Measurements from ENCODE around the gene RGS18.

DNA sequence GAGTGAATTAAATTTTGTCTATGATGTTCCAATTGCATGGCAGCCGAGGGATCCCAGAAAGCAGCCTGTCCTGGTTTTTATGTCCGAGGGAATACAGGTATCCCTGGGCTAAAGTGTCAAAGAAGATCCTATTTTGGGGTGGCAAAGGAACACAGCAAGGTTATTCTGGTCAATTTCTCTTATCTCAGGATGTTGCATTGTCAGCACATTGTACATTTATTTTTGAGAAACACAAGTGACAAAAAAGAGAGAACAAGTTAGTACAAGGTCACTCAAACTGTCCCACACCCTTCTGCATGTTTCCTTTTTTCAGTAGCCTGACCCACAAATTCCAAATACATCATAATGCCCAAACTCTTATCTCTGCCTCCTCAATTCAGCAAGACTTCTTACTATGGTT, 17.7 kb downstream of the RGS18 start:
- no peak for TF ChIP-seq POLR2AphosphoS5 (IDR thresholded peaks at IDR 0.05; ENCODE audit: low read depth, low read length)
- no peak for TF ChIP-seq POLR2A (IDR thresholded peaks at IDR 0.05; ENCODE audit: low read depth, low read length)
- no peak for TF ChIP-seq TAF1 (IDR thresholded peaks at IDR 0.05; ENCODE audit: low read depth, low read length)
- TF ChIP-seq SPI1 (IDR thresholded peaks at IDR 0.05; ENCODE audit: low read depth, low read length) = no peak
